SK-N-SH (cell line): ENCODE results near the gene TMEM212. TPM values are rescaled to one million over a fixed set of nuclear protein-coding genes. Genes with fewer than 3 reads are reported as not detected.

Source experiments
- CTCF ChIA-PET: fragments of 300-600, 350-600 bp; formaldehyde crosslinking; extraction: SDS; loops from one replicate; lab custom pipeline; 2021; lab: Yijun Ruan, JAX
- POLR2A ChIA-PET: fragments of 350-600 bp; sonication (Branson Sonifier 250); formaldehyde crosslinking; extraction: SDS; loops from one replicate; lab custom pipeline; 2020; ENCODE audit warnings: antibody characterized with exemption, inconsistent platforms; lab: Yijun Ruan, JAX
- DNase-seq: peaks from one replicate; pipeline ENCODE4 v3.0.0; 2012
- H2AFZ ChIP-seq: fragments of 200-600 bp; sonication (generic); 2 replicates; pipeline ENCODE4 v1.8.1; 2016; ENCODE audit warnings: antibody characterized with exemption, mild to moderate bottlenecking, low read depth
- H3F3A ChIP-seq: fragments of 200-600 bp; sonication (generic); replicated peaks from 2 replicates; pipeline ENCODE3; 2016; ENCODE audit warnings: antibody characterized with exemption, mild to moderate bottlenecking; ENCODE audit not compliant: insufficient read depth
- H3K27ac ChIP-seq, 2 experiments: fragments of 200-500 bp in 1 of 2; fragments of 200-600 bp in 1 of 2; sonication (Bioruptor generic) in 1 of 2; sonication (generic), shearing (Covaris generic) in 1 of 2; 2 replicates each; pipeline versions ENCODE4 v1.5.1 to v1.6.1; 2014 to 2016; ENCODE audit warnings: low read depth in 2 of 2, inconsistent platforms in 1 of 2, low read length in 1 of 2, mild to moderate bottlenecking in 1 of 2, mixed read lengths in 1 of 2
- H3K27me3 ChIP-seq: fragments of 200-600 bp; sonication (generic), shearing (Covaris generic); 2 replicates; pipeline ENCODE4 v1.6.1; 2016; ENCODE audit warnings: mixed run types; ENCODE audit not compliant: insufficient read depth
- H3K36me3 ChIP-seq, 2 experiments: fragments of 200-500 bp in 1 of 2; fragments of 200-600 bp in 1 of 2; sonication (Bioruptor generic) in 1 of 2; sonication (generic) in 1 of 2; replicated peaks in 1 of 2; 2 replicates each; pipeline versions ENCODE3 to v1.5.1; 2014 to 2016; ENCODE audit warnings: low read length in 1 of 2, mild to moderate bottlenecking in 1 of 2; ENCODE audit not compliant: insufficient read depth in 2 of 2, control insufficient read depth in 1 of 2
- H3K4me1 ChIP-seq, 2 experiments: fragments of 200-500 bp in 1 of 2; fragments of 200-600 bp in 1 of 2; sonication (Bioruptor generic) in 1 of 2; sonication (generic), shearing (Covaris generic) in 1 of 2; 2 replicates each; pipeline versions ENCODE4 v1.5.1 to v1.6.1; 2014 to 2016; ENCODE audit warnings: low read depth in 1 of 2, low read length in 1 of 2, mixed run types in 1 of 2; ENCODE audit not compliant: insufficient read depth in 2 of 2, control insufficient read depth in 1 of 2
- H3K4me2 ChIP-seq: fragments of 200-600 bp; sonication (generic), shearing (Covaris generic); 2 replicates; pipeline ENCODE4 v1.6.1; 2017; ENCODE audit warnings: mixed run types
- H3K4me3 ChIP-seq, 2 experiments: fragments of 200-500 bp in 1 of 2; fragments of 200-600 bp in 1 of 2; sonication (Bioruptor generic) in 1 of 2; sonication (generic), shearing (Covaris generic) in 1 of 2; 2 replicates each; pipeline versions ENCODE4 v1.5.1 to v1.8.1; 2014 to 2016; ENCODE audit warnings: low read depth in 2 of 2, inconsistent platforms in 1 of 2, low read length in 1 of 2, mild to moderate bottlenecking in 1 of 2, mixed read lengths in 1 of 2, moderate library complexity in 1 of 2
- H3K79me2 ChIP-seq: fragments of 200-600 bp; sonication (generic); 2 replicates; pipeline ENCODE4 v1.8.1; 2017; ENCODE audit warnings: mild to moderate bottlenecking; ENCODE audit not compliant: insufficient read depth
- H3K9ac ChIP-seq: fragments of 200-600 bp; sonication (generic); 2 replicates; pipeline ENCODE4 v1.6.1; 2017; ENCODE audit warnings: mixed run types
- H3K9me2 ChIP-seq: fragments of 200-600 bp; sonication (generic); 2 replicates; pipeline ENCODE4 v1.6.1; 2017; ENCODE audit warnings: mixed run types
- H3K9me3 ChIP-seq: fragments of 200-600 bp; sonication (generic); 2 replicates; pipeline ENCODE4 v1.6.1; 2017; ENCODE audit warnings: mixed run types, mild to moderate bottlenecking, moderate library complexity
- H4K20me1 ChIP-seq: fragments of 200-600 bp; sonication (generic); 2 replicates; pipeline ENCODE4 v1.6.1; 2017; ENCODE audit warnings: mild to moderate bottlenecking, mixed run types; ENCODE audit not compliant: insufficient read depth
- CHD2 ChIP-seq: fragments of 150-350 bp; IDR thresholded peaks from 2 replicates; pipeline ENCODE4 v1.6.1; 2018; ENCODE audit warnings: low read length; ENCODE audit not compliant: partially characterized antibody
- EP300 ChIP-seq, 2 experiments: IDR thresholded peaks; 2 replicates each; pipeline versions ENCODE4 v1.4.0 to v1.6.1; 2012; ENCODE audit warnings: borderline replicate concordance in 1 of 2, low read depth in 1 of 2, low read length in 1 of 2
- FOSL2 ChIP-seq: IDR thresholded peaks from 2 replicates; pipeline ENCODE4 v1.4.0; 2012; ENCODE audit warnings: low read depth, mild to moderate bottlenecking, moderate library complexity, borderline replicate concordance
- FOXM1 ChIP-seq: IDR thresholded peaks from 2 replicates; pipeline ENCODE4 v1.4.0; 2012; ENCODE audit warnings: low read depth, mild to moderate bottlenecking
- GABPA ChIP-seq: IDR thresholded peaks from 2 replicates; pipeline ENCODE4 v1.4.0; 2012; ENCODE audit warnings: low read depth, mild to moderate bottlenecking
- JUND ChIP-seq: IDR thresholded peaks from 2 replicates; pipeline ENCODE4 v1.4.0; 2012
- NFIC ChIP-seq: IDR thresholded peaks from 2 replicates; pipeline ENCODE4 v1.4.0; 2012; ENCODE audit warnings: borderline replicate concordance
- POLR2AphosphoS5 ChIP-seq: IDR thresholded peaks from 2 replicates; pipeline ENCODE4 v1.6.1; 2012; ENCODE audit warnings: low read depth, low read length
- RXRA ChIP-seq: IDR thresholded peaks from 2 replicates; pipeline ENCODE4 v1.4.0; 2012; ENCODE audit warnings: low read depth, mild to moderate bottlenecking, borderline replicate concordance
- SIN3A ChIP-seq: IDR thresholded peaks from 2 replicates; pipeline ENCODE4 v1.6.1; 2012; ENCODE audit warnings: low read depth, mild to moderate bottlenecking, low read length, moderate library complexity, borderline replicate concordance
- SMC3 ChIP-seq: IDR thresholded peaks from 2 replicates; pipeline ENCODE4 v1.6.1; 2012; ENCODE audit warnings: low read depth, low read length, improper control_type of control experiment
- TAF1 ChIP-seq: IDR thresholded peaks from 2 replicates; pipeline ENCODE4 v1.6.1; 2012; ENCODE audit warnings: low read depth, mild to moderate bottlenecking, low read length, moderate library complexity, borderline replicate concordance
- TCF12 ChIP-seq: IDR thresholded peaks from 2 replicates; pipeline ENCODE4 v1.4.0; 2012
- TEAD4 ChIP-seq: IDR thresholded peaks from 2 replicates; pipeline ENCODE4 v1.4.0; 2012; ENCODE audit warnings: mild to moderate bottlenecking, borderline replicate concordance; ENCODE audit not compliant: insufficient read depth
- YY1 ChIP-seq: IDR thresholded peaks from 2 replicates; pipeline ENCODE4 v1.4.0; 2012; ENCODE audit warnings: low read depth, mild to moderate bottlenecking
- WGBS: methylation state at CpG from one replicate; pipeline ENCODE4 v1.1.6; 2017; ENCODE audit warnings: low lambda C conversion rate; 5-methylcytosine and 5-hydroxymethylcytosine counted together
- polyA plus RNA-seq, 3 experiments: library from polyadenylated mRNA; depleted of rRNA; stranded (reverse); fragments of >200 nt; gene quantifications; 2 replicates each; pipeline ENCODE4 v1.2.3, GENCODE V29; 2012
- TF ChIP-seq, protein P1 (sequence below): IDR thresholded peaks from 2 replicates; pipeline ENCODE4 v1.4.0; 2012; ENCODE audit warnings: low read depth, borderline replicate concordance
- TF ChIP-seq, protein P2 (sequence below): IDR thresholded peaks from 2 replicates; pipeline ENCODE4 v1.4.0; 2012; ENCODE audit warnings: low read depth
- TF ChIP-seq, protein P3 (sequence below): IDR thresholded peaks from 2 replicates; pipeline ENCODE4 v1.6.1; 2012; ENCODE audit warnings: mild to moderate bottlenecking, low read depth, low read length, moderate library complexity
- TF ChIP-seq, protein P4 (sequence below): IDR thresholded peaks from 2 replicates; pipeline ENCODE4; 2012

The TMEM212 gene
- polyA plus RNA-seq, 1 of the 3 experiments (the other 2 are of a cell fraction), result not detected

DNA sequence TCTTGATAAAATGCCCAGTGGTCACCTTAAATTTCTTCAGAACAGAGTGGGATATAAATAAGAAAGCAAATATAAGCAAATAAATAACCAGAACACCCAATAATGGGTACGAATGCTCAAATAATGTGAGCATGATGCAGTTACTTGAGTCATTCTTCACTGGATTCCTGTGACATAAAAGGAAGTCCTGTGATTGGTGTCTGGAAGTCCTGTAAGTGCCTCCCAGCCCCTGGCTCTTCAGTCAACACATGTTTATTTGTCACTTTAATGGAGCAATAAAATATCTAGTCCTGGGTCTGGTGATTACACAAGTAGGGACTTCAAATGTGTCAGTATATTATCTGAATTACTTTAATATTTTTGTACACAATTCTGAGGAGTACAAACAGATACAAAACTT, 30.4 kb downstream of the TMEM212 start:
- no peaks in the 10 kb centered on the region for H3K9me3 ChIP-seq
- no peak overlapping the region for H3K4me3 ChIP-seq
- H2AFZ ChIP-seq, result 0 out of 2 replicates have a peak overlapping the region, but pooled peaks have one; percentile 12
- no peak for DNase-seq
- peak overlapping the region; percentile 35; the same call in 1 of the 2 replicates for H3K4me2 ChIP-seq
- no peaks in the 10 kb centered on the region for H3K9me2 ChIP-seq
- ChIA-PET POLR2A (no interaction called here), CTCF (interaction anchor here (1.0 kb wide), 1 partner anchor 8 kb away, joined by 4 read pairs; no protein-coding TSS in a partner anchor)
- peak overlapping the region; percentile 57 for H3K9ac ChIP-seq
- H4K20me1 ChIP-seq, result no peaks in the 10 kb centered on the region
- no peaks in the 10 kb centered on the region for H3K27me3 ChIP-seq
- peaks cover 33% of the 10 kb centered on the region for H3F3A ChIP-seq
- WGBS, result 17% methylated on average over 1 of the region's 1 CpG
- H3K27ac ChIP-seq, result peak overlapping the region; percentile 89 to 94; a peak in 3 of 4 replicates
- no peaks in the 10 kb centered on the region for H3K79me2 ChIP-seq
- H3K4me1 ChIP-seq, result peaks cover 5 to 37% of the 10 kb centered on the region in 2 experiments
- no peaks in the 10 kb centered on the region for H3K36me3 ChIP-seq
- TF ChIP-seq, protein P1, sequence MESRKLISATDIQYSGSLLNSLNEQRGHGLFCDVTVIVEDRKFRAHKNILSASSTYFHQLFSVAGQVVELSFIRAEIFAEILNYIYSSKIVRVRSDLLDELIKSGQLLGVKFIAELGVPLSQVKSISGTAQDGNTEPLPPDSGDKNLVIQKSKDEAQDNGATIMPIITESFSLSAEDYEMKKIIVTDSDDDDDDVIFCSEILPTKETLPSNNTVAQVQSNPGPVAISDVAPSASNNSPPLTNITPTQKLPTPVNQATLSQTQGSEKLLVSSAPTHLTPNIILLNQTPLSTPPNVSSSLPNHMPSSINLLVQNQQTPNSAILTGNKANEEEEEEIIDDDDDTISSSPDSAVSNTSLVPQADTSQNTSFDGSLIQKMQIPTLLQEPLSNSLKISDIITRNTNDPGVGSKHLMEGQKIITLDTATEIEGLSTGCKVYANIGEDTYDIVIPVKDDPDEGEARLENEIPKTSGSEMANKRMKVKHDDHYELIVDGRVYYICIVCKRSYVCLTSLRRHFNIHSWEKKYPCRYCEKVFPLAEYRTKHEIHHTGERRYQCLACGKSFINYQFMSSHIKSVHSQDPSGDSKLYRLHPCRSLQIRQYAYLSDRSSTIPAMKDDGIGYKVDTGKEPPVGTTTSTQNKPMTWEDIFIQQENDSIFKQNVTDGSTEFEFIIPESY, result no peak
- TF ChIP-seq, protein P2, sequence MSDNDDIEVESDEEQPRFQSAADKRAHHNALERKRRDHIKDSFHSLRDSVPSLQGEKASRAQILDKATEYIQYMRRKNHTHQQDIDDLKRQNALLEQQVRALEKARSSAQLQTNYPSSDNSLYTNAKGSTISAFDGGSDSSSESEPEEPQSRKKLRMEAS, result 0 out of 2 replicates have a peak, but pooled peaks have one; percentile 12

DNA sequence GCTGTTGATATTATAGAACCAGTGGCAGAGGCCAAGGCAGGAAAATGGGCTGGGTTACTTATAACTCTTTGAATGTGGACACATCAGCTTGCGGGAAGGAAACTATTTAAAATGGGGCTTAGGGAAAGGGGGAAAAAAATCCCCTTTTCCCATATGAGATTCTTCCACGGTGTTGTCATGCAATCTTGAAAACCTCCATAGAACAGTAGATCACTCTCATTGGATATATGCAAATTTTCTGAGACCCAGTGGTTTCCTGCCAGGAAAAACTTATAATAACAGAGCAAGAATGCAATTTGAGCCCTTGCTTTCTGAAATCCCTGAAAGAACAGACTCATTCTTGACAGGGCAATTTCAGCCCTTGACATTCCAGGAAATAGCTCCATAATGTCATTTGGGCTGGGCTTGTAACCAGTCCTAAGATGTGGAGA, 31.1 kb downstream of the TMEM212 start:
- no peaks in the 10 kb centered on the region for H3K27me3 ChIP-seq
- 0 out of 2 replicates have a peak overlapping the region, but pooled peaks have one; percentile 12 for H2AFZ ChIP-seq
- peak overlapping the region; percentile 42 for H3K4me2 ChIP-seq
- H3K9me3 ChIP-seq, result no peaks in the 10 kb centered on the region
- no peak for DNase-seq
- 2% methylated on average over 2 of the region's 2 CpGs for WGBS
- H3K9me2 ChIP-seq, result no peaks in the 10 kb centered on the region
- no peaks in the 10 kb centered on the region for H4K20me1 ChIP-seq
- peak overlapping the region; percentile 57 for H3K9ac ChIP-seq
- no peak overlapping the region for H3K4me3 ChIP-seq
- CTCF ChIA-PET, result interaction anchor here (1.0 kb wide), 1 partner anchor 8 kb away, joined by 4 read pairs; no protein-coding TSS in a partner anchor
- peak overlapping the region; percentile 89 to 94 for H3K27ac ChIP-seq
- no peaks in the 10 kb centered on the region for H3K79me2 ChIP-seq
- POLR2A ChIA-PET, result no interaction called here
- peaks cover 5 to 37% of the 10 kb centered on the region in 2 experiments for H3K4me1 ChIP-seq
- H3K36me3 ChIP-seq, result no peaks in the 10 kb centered on the region
- 0 out of 2 replicates have a peak, but pooled peaks have one; percentile 60 for TF ChIP-seq SIN3A
- TF ChIP-seq, protein P2, result peak; percentile 38; the same call in 1 of the 2 replicates
- TF ChIP-seq TEAD4, result peak; percentile 72
- 0 out of 2 replicates have a peak, but pooled peaks have one; percentile 58 for TF ChIP-seq FOXM1
- peak; percentile 81 for TF ChIP-seq TCF12
- peak; percentile 76; the same call in 1 of the 2 replicates for TF ChIP-seq POLR2AphosphoS5
- TF ChIP-seq RXRA, result no peak
- TF ChIP-seq YY1, result peak; percentile 34; the same call in 1 of the 2 replicates
- no peak for TF ChIP-seq CHD2
- TF ChIP-seq GABPA, result no peak
- peak; percentile 51; the same call in 1 of the 2 replicates for TF ChIP-seq FOSL2
- peak; percentile 32 to 85; a peak in 3 of 4 replicates for TF ChIP-seq EP300 (IDR thresholded peaks at IDR 0.05; ENCODE audit: borderline replicate concordance in 1 of 2, low read depth in 1 of 2, low read length in 1 of 2)
- TF ChIP-seq JUND, result peak; percentile 63
- peak; percentile 85 for TF ChIP-seq TAF1
- TF ChIP-seq SMC3, result no peak
- TF ChIP-seq, protein P3, sequence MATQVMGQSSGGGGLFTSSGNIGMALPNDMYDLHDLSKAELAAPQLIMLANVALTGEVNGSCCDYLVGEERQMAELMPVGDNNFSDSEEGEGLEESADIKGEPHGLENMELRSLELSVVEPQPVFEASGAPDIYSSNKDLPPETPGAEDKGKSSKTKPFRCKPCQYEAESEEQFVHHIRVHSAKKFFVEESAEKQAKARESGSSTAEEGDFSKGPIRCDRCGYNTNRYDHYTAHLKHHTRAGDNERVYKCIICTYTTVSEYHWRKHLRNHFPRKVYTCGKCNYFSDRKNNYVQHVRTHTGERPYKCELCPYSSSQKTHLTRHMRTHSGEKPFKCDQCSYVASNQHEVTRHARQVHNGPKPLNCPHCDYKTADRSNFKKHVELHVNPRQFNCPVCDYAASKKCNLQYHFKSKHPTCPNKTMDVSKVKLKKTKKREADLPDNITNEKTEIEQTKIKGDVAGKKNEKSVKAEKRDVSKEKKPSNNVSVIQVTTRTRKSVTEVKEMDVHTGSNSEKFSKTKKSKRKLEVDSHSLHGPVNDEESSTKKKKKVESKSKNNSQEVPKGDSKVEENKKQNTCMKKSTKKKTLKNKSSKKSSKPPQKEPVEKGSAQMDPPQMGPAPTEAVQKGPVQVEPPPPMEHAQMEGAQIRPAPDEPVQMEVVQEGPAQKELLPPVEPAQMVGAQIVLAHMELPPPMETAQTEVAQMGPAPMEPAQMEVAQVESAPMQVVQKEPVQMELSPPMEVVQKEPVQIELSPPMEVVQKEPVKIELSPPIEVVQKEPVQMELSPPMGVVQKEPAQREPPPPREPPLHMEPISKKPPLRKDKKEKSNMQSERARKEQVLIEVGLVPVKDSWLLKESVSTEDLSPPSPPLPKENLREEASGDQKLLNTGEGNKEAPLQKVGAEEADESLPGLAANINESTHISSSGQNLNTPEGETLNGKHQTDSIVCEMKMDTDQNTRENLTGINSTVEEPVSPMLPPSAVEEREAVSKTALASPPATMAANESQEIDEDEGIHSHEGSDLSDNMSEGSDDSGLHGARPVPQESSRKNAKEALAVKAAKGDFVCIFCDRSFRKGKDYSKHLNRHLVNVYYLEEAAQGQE, result 0 out of 2 replicates have a peak, but pooled peaks have one; percentile 20
- TF ChIP-seq, protein P4, sequence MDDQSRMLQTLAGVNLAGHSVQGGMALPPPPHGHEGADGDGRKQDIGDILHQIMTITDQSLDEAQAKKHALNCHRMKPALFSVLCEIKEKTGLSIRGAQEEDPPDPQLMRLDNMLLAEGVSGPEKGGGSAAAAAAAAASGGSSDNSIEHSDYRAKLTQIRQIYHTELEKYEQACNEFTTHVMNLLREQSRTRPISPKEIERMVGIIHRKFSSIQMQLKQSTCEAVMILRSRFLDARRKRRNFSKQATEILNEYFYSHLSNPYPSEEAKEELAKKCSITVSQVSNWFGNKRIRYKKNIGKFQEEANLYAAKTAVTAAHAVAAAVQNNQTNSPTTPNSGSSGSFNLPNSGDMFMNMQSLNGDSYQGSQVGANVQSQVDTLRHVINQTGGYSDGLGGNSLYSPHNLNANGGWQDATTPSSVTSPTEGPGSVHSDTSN, result peak; percentile 81
- peak; percentile 81 for TF ChIP-seq NFIC
- peaks cover 33% of the 10 kb centered on the region for H3F3A ChIP-seq
